ENCODE data around the gene TBL3.
"Not testable (repeated sequence)": the region's sequence is repeated elsewhere in the genome, so short reads cannot be mapped to it uniquely, and the experiment has no call there.

Gene TBL3

GRCh38 chr16:2002406-2003230 lies 30.8 kb downstream of the TBL3 start:
- DNase-seq: no peak

GRCh38 chr16:2003231-2003826 lies 31.5 kb downstream of the TBL3 start:
- no peak for DNase-seq

- DNase-seq: peak; percentile 73
Observed at GRCh38 chr16:2003827-2004641, 32.2 kb downstream of the TBL3 start.

GRCh38 chr16:2004795-2005517 lies 33.1 kb downstream of the TBL3 start:
- DNase-seq: no peak

- no peak for DNase-seq
Observed at GRCh38 chr16:2005646-2006045, 33.8 kb downstream of the TBL3 start.

- no peak for DNase-seq
Observed at GRCh38 chr16:2006317-2006716, 34.5 kb downstream of the TBL3 start.

GRCh38 chr16:2007081-2007836 lies 35.4 kb downstream of the TBL3 start:
- DNase-seq: no peak

- no peak for DNase-seq
Observed at GRCh38 chr16:2008009-2008526, 36.2 kb downstream of the TBL3 start.

GRCh38 chr16:2008631-2009163 lies 36.8 kb downstream of the TBL3 start:
- peak; percentile 5 for DNase-seq

- no peak for DNase-seq
Observed at GRCh38 chr16:2009164-2009711, 37.4 kb downstream of the TBL3 start.

- DNase-seq: peak; percentile 69
Observed at GRCh38 chr16:2009791-2010510, 38.1 kb downstream of the TBL3 start, which contains the start of gene ZNF598. ZNF598 (minus strand) TSS chr16:2009821.

GRCh38 chr16:2011726-2012125 lies 39.9 kb downstream of the TBL3 start:
- not testable (repeated sequence) for DNase-seq

GRCh38 chr16:2013527-2013926 lies 41.7 kb downstream of the TBL3 start:
- no peak for DNase-seq

- DNase-seq: no peak
Observed at GRCh38 chr16:2015117-2015946, 43.5 kb downstream of the TBL3 start.

- DNase-seq: no peak
Observed at GRCh38 chr16:2015947-2016208, 44.0 kb downstream of the TBL3 start.

- no peak for DNase-seq
Observed at GRCh38 chr16:2016407-2016922, 44.6 kb downstream of the TBL3 start.

GRCh38 chr16:2019518-2019920 lies 47.7 kb downstream of the TBL3 start, which contains the start of gene NPW:
NPW (plus strand) TSS chr16:2019785.
- DNase-seq: no peak

GRCh38 chr16:2019921-2020831 lies 48.3 kb downstream of the TBL3 start:
- no peak for DNase-seq

GRCh38 chr16:2022723-2023091 lies 50.9 kb downstream of the TBL3 start:
- no peak for DNase-seq

All from activated effector memory CD4-positive, alpha-beta T cell treated with Interleukin-2 at 50 U/mL for 16 hours (primary cell).